AG04450 (cell line): ENCODE results near the gene GALR1. TPM values are rescaled to one million over a fixed set of nuclear protein-coding genes. Genes with fewer than 3 reads are reported as not detected.

Experiments
- CTCF ChIA-PET: fragments of 300-600, 350-600 bp; formaldehyde crosslinking; extraction: SDS; loops from one replicate; lab custom pipeline; 2022; ENCODE audit warnings: antibody characterized with exemption, inconsistent platforms; lab: Charles Lee
- POLR2A ChIA-PET: fragments of 350-600 bp; formaldehyde crosslinking; extraction: SDS; loops from one replicate; lab custom pipeline; 2021; ENCODE audit warnings: antibody characterized with exemption, inconsistent platforms; lab: Yijun Ruan, JAX
- DNase-seq: peaks from one replicate; pipeline ENCODE4 v3.0.0-alpha.2; 2011; ENCODE audit warnings: low read depth, low spot score
- H3K27ac ChIP-seq: one replicate; pipeline ENCODE4 v1.5.1; 2012; ENCODE audit warnings: low read depth, low read length, control low read depth
- H3K27me3 ChIP-seq: one replicate; pipeline ENCODE4 v1.6.0; 2012; ENCODE audit warnings: low read length; ENCODE audit not compliant: control insufficient read depth, insufficient read depth
- H3K4me3 ChIP-seq: 2 replicates; pipeline ENCODE4 v1.5.1; 2011; ENCODE audit warnings: mild to moderate bottlenecking, low read depth, low read length, control low read depth
- H3K9me3 ChIP-seq: 2 replicates; pipeline ENCODE4 v1.5.1; 2012; ENCODE audit warnings: low read length; ENCODE audit not compliant: control insufficient read depth, insufficient read depth
- CTCF ChIP-seq: IDR thresholded peaks from 2 replicates; pipeline ENCODE4 v1.5.1; 2011; ENCODE audit warnings: low read depth, low read length, control low read depth, inconsistent platforms
- polyA minus RNA-seq: library from RNA; depleted of rRNA, polyadenylated mRNA; stranded (reverse); fragments of >200 nt; gene quantifications from 2 replicates; pipeline ENCODE4 v1.2.3, GENCODE V29; 2011; rRNA and poly(A)+ RNA removed
- polyA plus RNA-seq: library from polyadenylated mRNA; depleted of rRNA; stranded (reverse); fragments of >200 nt; gene quantifications from 2 replicates; pipeline ENCODE4 v1.2.3, GENCODE V29; 2011; rRNA removed

Gene GALR1
- polyA plus RNA-seq (not detected in 2 replicates), polyA minus RNA-seq (not detected in 2 replicates)

GRCh38 chr18:77249569-77250500, at the start of gene GALR1:
Gene GALR1, plus strand, starts transcription at chr18:77249848. Its CDS starts 701 bp downstream, at chr18:77250549.
- no peak for TF ChIP-seq CTCF
- DNase-seq: no peak

GRCh38 chr18:77201506-77201905, 48.1 kb upstream of the GALR1 start:
- TF ChIP-seq CTCF: no peak
- H3K9me3 ChIP-seq: peaks cover 9% of the 10 kb centered on the region; the same call in 1 of the 2 replicates
- DNase-seq: no peak
- ChIA-PET POLR2A (no interaction called here), CTCF (interaction anchor here (0.8 kb wide), 1 partner anchor 398 kb away, joined by 3 read pairs; no protein-coding TSS in a partner anchor)
- H3K27ac ChIP-seq: no peak overlapping the region
- no peak overlapping the region for H3K4me3 ChIP-seq
- H3K27me3 ChIP-seq: peaks cover 2% of the 10 kb centered on the region

More at GRCh38 chr18:77249569-77250500, at the start of gene GALR1:
- POLR2A ChIA-PET: no interaction called here
- Histone ChIP-seq H3K27me3 (peaks cover 39% of the 10 kb centered on the region), H3K4me3 (peak within 1 kb of the TSS; percentile 32), H3K27ac (no peak within 1 kb of the TSS), H3K9me3 (peaks cover 4% of the 10 kb centered on the region; the same call in 1 of the 2 replicates)
- CTCF ChIA-PET: interaction anchor here (0.8 to 1.2 kb wide), 2 partner anchors 196 to 266 kb away, joined by 3 read pairs; no protein-coding TSS in a partner anchor

GRCh38 chr18:77202329-77202728, 47.3 kb upstream of the GALR1 start:
- H3K4me3 ChIP-seq: no peak overlapping the region
- ChIA-PET CTCF (interaction anchor here (0.8 to 1.9 kb wide), 3 partner anchors 10 to 399 kb away, joined by 3 to 10 read pairs (median 4); no protein-coding TSS in a partner anchor), POLR2A (no interaction called here)
- peaks cover 2% of the 10 kb centered on the region for H3K27me3 ChIP-seq
- H3K9me3 ChIP-seq: peaks cover 9% of the 10 kb centered on the region; the same call in 1 of the 2 replicates
- H3K27ac ChIP-seq: no peak overlapping the region
- no peak for DNase-seq
- TF ChIP-seq CTCF: no peak

GRCh38 chr18:77203071-77203470, 46.6 kb upstream of the GALR1 start:
- CTCF ChIA-PET: interaction anchor here (1.3 to 1.9 kb wide), 2 partner anchors 9 to 203 kb away, joined by 4 to 10 read pairs; no protein-coding TSS in a partner anchor
- no peak for TF ChIP-seq CTCF
- no peak for DNase-seq
- H3K4me3 ChIP-seq: no peak overlapping the region
- no peaks in the 10 kb centered on the region for H3K27me3 ChIP-seq
- peaks cover 9% of the 10 kb centered on the region; the same call in 1 of the 2 replicates for H3K9me3 ChIP-seq
- no peak overlapping the region for H3K27ac ChIP-seq
- POLR2A ChIA-PET: no interaction called here
